GM18858 (cell line): ENCODE data around the gene ATP7A.
"Not testable (repeated sequence)": the region's sequence is repeated elsewhere in the genome, so short reads cannot be mapped to it uniquely, and the experiment has no call there.

ENCODE experiments used
- ATAC-seq: cut with Tn5 transposase; IDR thresholded peaks from one replicate; pipeline ENCODE4 v1.9.1; 2021; ENCODE audit not compliant: unreplicated experiment

The ATP7A gene

GRCh38 chrX:78029663-78030062 is 119.2 kb downstream of the ATP7A start:
- ATAC-seq: no peak

GRCh38 chrX:78035061-78035460 is 124.6 kb downstream of the ATP7A start:
- no peak for ATAC-seq

- ATAC-seq: no peak
Observed at GRCh38 chrX:78037881-78038280, 127.4 kb downstream of the ATP7A start.

- no peak for ATAC-seq
Observed at GRCh38 chrX:78042601-78043000, 132.1 kb downstream of the ATP7A start.

GRCh38 chrX:78046362-78046761 is 135.9 kb downstream of the ATP7A start:
- ATAC-seq: no peak

GRCh38 chrX:78048052-78048451 is 137.6 kb downstream of the ATP7A start:
- no peak for ATAC-seq

- no peak for ATAC-seq
Observed at GRCh38 chrX:78063687-78064086, 153.2 kb downstream of the ATP7A start.

- no peak for ATAC-seq
Observed at GRCh38 chrX:78064152-78064551, 153.7 kb downstream of the ATP7A start.

- peak; percentile 91 for ATAC-seq
Observed at GRCh38 chrX:78064698-78065601, 154.5 kb downstream of the ATP7A start.

- no peak for ATAC-seq
Observed at GRCh38 chrX:78066110-78066509, 155.6 kb downstream of the ATP7A start.

GRCh38 chrX:78071331-78071730 is 160.8 kb downstream of the ATP7A start:
- ATAC-seq: no peak

- not testable (repeated sequence) for ATAC-seq
Observed at GRCh38 chrX:78073147-78074077, 162.9 kb downstream of the ATP7A start.

GRCh38 chrX:78074088-78074487 is 163.6 kb downstream of the ATP7A start:
- peak; percentile 30 for ATAC-seq

GRCh38 chrX:78075787-78076389 is 165.4 kb downstream of the ATP7A start:
- ATAC-seq: no peak

- ATAC-seq: not testable (repeated sequence)
Observed at GRCh38 chrX:78081413-78081812, 170.9 kb downstream of the ATP7A start.

- peak; percentile 80 for ATAC-seq
Observed at GRCh38 chrX:78092296-78092695, 181.8 kb downstream of the ATP7A start.

GRCh38 chrX:78098108-78098507 is 187.6 kb downstream of the ATP7A start:
- no peak for ATAC-seq
